ENCODE results near the gene POFUT2. TPM values are rescaled to one million over a fixed set of nuclear protein-coding genes. Genes with fewer than 3 reads are reported as not detected.

POFUT2 gene
- total RNA-seq, 2 experiments from 2014 or later = 17.0 to 20.5 TPM

DNA sequence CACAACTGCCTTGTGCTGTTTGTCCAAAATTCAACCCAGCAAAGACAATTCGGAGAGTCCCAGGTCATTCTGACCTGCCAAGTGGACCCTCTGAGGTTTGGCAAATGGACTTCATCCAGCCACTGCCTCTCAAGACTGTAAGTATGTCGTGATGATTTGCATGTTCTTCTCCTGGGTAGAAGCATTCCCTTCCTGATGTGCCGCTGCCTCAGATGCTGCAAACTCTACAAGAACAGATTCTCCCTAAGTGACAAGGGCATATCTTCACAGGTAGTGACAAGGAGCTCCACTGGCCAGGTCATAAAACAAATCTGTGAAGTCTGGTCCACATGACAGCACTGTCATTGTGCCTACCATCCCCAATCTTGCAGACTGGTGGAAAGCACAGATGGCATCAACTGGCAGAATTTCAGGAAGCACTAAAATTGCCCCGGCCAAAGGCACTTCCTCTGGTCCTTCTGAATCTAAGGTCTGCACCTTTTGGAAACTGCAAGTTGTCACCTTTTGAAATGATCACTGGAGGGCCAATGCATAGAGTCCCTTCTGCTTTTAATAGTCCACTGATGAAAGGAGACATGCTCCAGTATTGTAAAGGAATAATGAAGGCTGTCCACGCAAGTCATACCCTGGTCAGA lies 27.4 kb downstream of the POFUT2 start:
- H3K4me1 ChIP-seq (ENCODE audit: insufficient read depth, low read length, poor library complexity, severe bottlenecking) = peaks cover 3% of the 10 kb centered on the region
- 0 out of 2 replicates have a peak, but pooled peaks cover 3% of the 10 kb centered on the region for H3K36me3 ChIP-seq (ENCODE audit: insufficient read depth, low read length)
- H3K9me2 ChIP-seq (ENCODE audit: insufficient read depth, low read length) = no peaks in the 10 kb centered on the region
- H3K4me3 ChIP-seq (ENCODE audit: low read depth, low read length, poor library complexity, severe bottlenecking) = no peak overlapping the region
- intact Hi-C loops (cut with micrococcal nuclease; ENCODE audit: unreplicated experiment) = no loop called here
- H3K79me2 ChIP-seq (ENCODE audit: insufficient read depth, low read depth, low read length) = no peaks in the 10 kb centered on the region
- no peak overlapping the region for H3K27ac ChIP-seq (ENCODE audit: low read depth, low read length, poor library complexity, severe bottlenecking)
- H3K9me3 ChIP-seq (ENCODE audit: low read length) = no peaks in the 10 kb centered on the region
- ChIA-PET CTCF (ENCODE audit: unreplicated experiment) (no interaction called here), POLR2A (no interaction called here)
- no peak overlapping the region for H2AFZ ChIP-seq (ENCODE audit: low read length)
- H4K20me1 ChIP-seq (ENCODE audit: insufficient read depth, low read length) = no peaks in the 10 kb centered on the region
- no peak overlapping the region for H3K4me2 ChIP-seq (ENCODE audit: low read length)
- BruUV-seq (replicated peaks) = no TSS peak
- TF ChIP-seq, protein P1, sequence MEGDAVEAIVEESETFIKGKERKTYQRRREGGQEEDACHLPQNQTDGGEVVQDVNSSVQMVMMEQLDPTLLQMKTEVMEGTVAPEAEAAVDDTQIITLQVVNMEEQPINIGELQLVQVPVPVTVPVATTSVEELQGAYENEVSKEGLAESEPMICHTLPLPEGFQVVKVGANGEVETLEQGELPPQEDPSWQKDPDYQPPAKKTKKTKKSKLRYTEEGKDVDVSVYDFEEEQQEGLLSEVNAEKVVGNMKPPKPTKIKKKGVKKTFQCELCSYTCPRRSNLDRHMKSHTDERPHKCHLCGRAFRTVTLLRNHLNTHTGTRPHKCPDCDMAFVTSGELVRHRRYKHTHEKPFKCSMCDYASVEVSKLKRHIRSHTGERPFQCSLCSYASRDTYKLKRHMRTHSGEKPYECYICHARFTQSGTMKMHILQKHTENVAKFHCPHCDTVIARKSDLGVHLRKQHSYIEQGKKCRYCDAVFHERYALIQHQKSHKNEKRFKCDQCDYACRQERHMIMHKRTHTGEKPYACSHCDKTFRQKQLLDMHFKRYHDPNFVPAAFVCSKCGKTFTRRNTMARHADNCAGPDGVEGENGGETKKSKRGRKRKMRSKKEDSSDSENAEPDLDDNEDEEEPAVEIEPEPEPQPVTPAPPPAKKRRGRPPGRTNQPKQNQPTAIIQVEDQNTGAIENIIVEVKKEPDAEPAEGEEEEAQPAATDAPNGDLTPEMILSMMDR (conservative IDR thresholded peaks at IDR 0.05; ENCODE audit: low read length) = no peak
- TF ChIP-seq EZH2phosphoT487 (IDR thresholded peaks at IDR 0.05; ENCODE audit: borderline replicate concordance, low read depth, low read length) = no peak
- DNase-seq (ENCODE audit: low spot score) = no peak

DNA sequence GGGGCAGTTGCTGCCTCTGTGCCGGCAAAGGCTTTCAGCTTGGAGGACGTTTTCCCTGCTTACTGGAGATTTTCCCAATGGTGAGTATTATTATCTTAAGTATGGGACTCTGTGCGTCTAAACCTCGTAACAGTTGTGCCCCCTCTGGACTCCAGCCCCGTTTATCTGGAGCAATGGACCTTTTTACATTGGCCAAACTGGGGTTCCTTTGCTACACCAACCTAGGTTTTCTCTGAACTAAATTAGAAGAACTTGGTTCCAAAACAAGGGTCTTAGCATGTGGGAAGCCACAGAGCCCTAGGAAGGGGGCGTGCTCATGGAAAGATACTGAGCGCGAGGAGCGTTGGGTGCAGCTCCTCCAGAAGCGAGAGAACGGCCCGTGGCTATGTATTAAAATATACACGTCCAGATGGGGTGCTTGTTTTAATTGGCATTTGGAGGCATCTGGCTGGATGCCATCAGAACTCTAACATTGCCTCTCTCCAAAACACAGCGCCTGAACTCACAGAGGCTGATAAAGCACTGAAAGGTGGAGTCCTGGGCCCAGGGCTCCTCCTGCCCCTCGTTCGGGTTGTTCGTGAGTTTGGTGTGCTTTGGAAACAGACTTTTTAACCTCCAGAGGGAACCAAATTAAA lies 28.4 kb downstream of the POFUT2 start:
- intact Hi-C loops (cut with micrococcal nuclease; ENCODE audit: unreplicated experiment) = no loop called here
- POLR2A ChIA-PET = no interaction called here
- no peaks in the 10 kb centered on the region for H4K20me1 ChIP-seq (ENCODE audit: insufficient read depth, low read length)
- no peaks in the 10 kb centered on the region for H3K9me2 ChIP-seq (ENCODE audit: insufficient read depth, low read length)
- H3K27ac ChIP-seq (ENCODE audit: low read depth, low read length, poor library complexity, severe bottlenecking) = no peak overlapping the region
- no TSS peak for BruUV-seq (replicated peaks)
- no peaks in the 10 kb centered on the region for H3K9me3 ChIP-seq (ENCODE audit: low read length)
- no peak overlapping the region for H2AFZ ChIP-seq (ENCODE audit: low read length)
- no peak for DNase-seq (ENCODE audit: low spot score)
- H3K36me3 ChIP-seq (ENCODE audit: insufficient read depth, low read length) = 0 out of 2 replicates have a peak, but pooled peaks cover 3% of the 10 kb centered on the region
- CTCF ChIA-PET (ENCODE audit: unreplicated experiment) = no interaction called here
- TF ChIP-seq EZH2phosphoT487 (IDR thresholded peaks at IDR 0.05; ENCODE audit: borderline replicate concordance, low read depth, low read length) = no peak
- TF ChIP-seq, protein P1 (conservative IDR thresholded peaks at IDR 0.05; ENCODE audit: low read length) = no peak
- H3K79me2 ChIP-seq (ENCODE audit: insufficient read depth, low read depth, low read length) = no peaks in the 10 kb centered on the region
- H3K4me2 ChIP-seq (ENCODE audit: low read length) = no peak overlapping the region
- H3K4me1 ChIP-seq (ENCODE audit: insufficient read depth, low read length, poor library complexity, severe bottlenecking) = peaks cover 7% of the 10 kb centered on the region
- no peak overlapping the region for H3K4me3 ChIP-seq (ENCODE audit: low read depth, low read length, poor library complexity, severe bottlenecking)

DNA sequence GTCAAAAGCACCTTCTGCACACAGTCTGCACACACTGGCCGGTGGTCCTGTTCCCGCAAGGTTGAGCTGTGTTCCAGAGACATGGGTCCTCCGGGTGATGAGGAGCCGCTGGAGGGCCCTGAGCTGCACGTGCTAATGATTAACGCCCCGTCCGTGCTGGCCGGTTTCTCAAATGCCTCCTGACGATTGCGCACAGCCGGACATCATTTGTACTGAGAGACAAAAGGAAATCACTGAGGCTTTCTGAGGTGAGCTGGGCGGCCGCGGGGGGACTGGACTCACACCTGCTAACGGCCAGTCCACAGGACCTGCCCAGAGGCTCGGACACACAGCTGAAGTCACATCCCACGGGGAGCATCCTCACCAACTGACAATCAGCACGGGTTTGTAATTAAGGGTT lies 29.2 kb downstream of the POFUT2 start:
- Histone ChIP-seq H3K4me3 (ENCODE audit: low read depth, low read length, poor library complexity, severe bottlenecking) (no peak overlapping the region), H3K9me2 (ENCODE audit: insufficient read depth, low read length) (no peaks in the 10 kb centered on the region), H3K36me3 (ENCODE audit: insufficient read depth, low read length) (0 out of 2 replicates have a peak, but pooled peaks cover 3% of the 10 kb centered on the region), H3K27ac (ENCODE audit: low read depth, low read length, poor library complexity, severe bottlenecking) (no peak overlapping the region), H4K20me1 (ENCODE audit: insufficient read depth, low read length) (no peaks in the 10 kb centered on the region), H2AFZ (ENCODE audit: low read length) (no peak overlapping the region), H3K9me3 (ENCODE audit: low read length) (no peaks in the 10 kb centered on the region), H3K79me2 (ENCODE audit: insufficient read depth, low read depth, low read length) (no peaks in the 10 kb centered on the region), H3K4me2 (ENCODE audit: low read length) (no peak overlapping the region), H3K4me1 (ENCODE audit: insufficient read depth, low read length, poor library complexity, severe bottlenecking) (peaks cover 7% of the 10 kb centered on the region)
- CTCF ChIA-PET (ENCODE audit: unreplicated experiment) = no interaction called here
- no peak for DNase-seq (ENCODE audit: low spot score)
- intact Hi-C loops (cut with micrococcal nuclease; ENCODE audit: unreplicated experiment) = no loop called here
- POLR2A ChIA-PET = no interaction called here
- TF ChIP-seq, protein P1 (conservative IDR thresholded peaks at IDR 0.05; ENCODE audit: low read length) = no peak
- TF ChIP-seq EZH2phosphoT487 (IDR thresholded peaks at IDR 0.05; ENCODE audit: borderline replicate concordance, low read depth, low read length) = no peak
- BruUV-seq (replicated peaks) = no TSS peak
